Liver (tissue), 3 donors: Measurements from ENCODE around the gene SMYD3.

Experiments
- GABPA ChIP-seq, 2 donors: IDR thresholded peaks in 1 of 2; conservative IDR thresholded peaks in 1 of 2; 2 replicates each; pipeline ENCODE4 v1.6.1; 2016; ENCODE audit warnings: antibody characterized with exemption in 2 of 2, mild to moderate bottlenecking in 1 of 2, moderate library complexity in 1 of 2
- JUND ChIP-seq, 2 donors: IDR thresholded peaks; 2 replicates each; pipeline ENCODE4 v1.6.1; 2016; ENCODE audit warnings: antibody characterized with exemption in 2 of 2
- MAX ChIP-seq: IDR thresholded peaks from 2 replicates; pipeline ENCODE4 v1.6.1; 2016; ENCODE audit warnings: antibody characterized with exemption
- RAD21 ChIP-seq, 2 donors: IDR thresholded peaks; 2 replicates each; pipeline ENCODE4 v1.6.1; 2016; ENCODE audit warnings: antibody characterized with exemption in 2 of 2, mild to moderate bottlenecking in 2 of 2
- REST ChIP-seq: IDR thresholded peaks from 2 replicates; pipeline ENCODE4 v1.6.1; 2016; ENCODE audit warnings: antibody characterized with exemption, mild to moderate bottlenecking
- RXRA ChIP-seq, 2 donors: IDR thresholded peaks; 2 replicates each; pipeline ENCODE4 v1.6.1; 2017 to 2018; ENCODE audit warnings: antibody characterized with exemption in 2 of 2, mild to moderate bottlenecking in 1 of 2
- TAF1 ChIP-seq: conservative IDR thresholded peaks from 2 replicates; pipeline ENCODE4 v1.6.1; 2016; ENCODE audit warnings: antibody characterized with exemption, mild to moderate bottlenecking
- YY1 ChIP-seq: IDR thresholded peaks from 2 replicates; pipeline ENCODE4 v1.6.1; 2016; ENCODE audit warnings: antibody characterized with exemption, mild to moderate bottlenecking
- TF ChIP-seq, protein P1 (sequence below): fragments of 150-350 bp; IDR thresholded peaks from 2 replicates; pipeline ENCODE4 v1.5.1; 2017; ENCODE audit warnings: improper control_type of control experiment, low read depth, low read length; ENCODE audit not compliant: missing input control
- TF ChIP-seq, protein P2 (sequence below): IDR thresholded peaks from 2 replicates; pipeline ENCODE4 v1.6.1; 2016; ENCODE audit warnings: antibody characterized with exemption
- TF ChIP-seq, protein P3 (sequence below): IDR thresholded peaks from 2 replicates; pipeline ENCODE4 v1.6.1; 2016; ENCODE audit warnings: antibody characterized with exemption
- donor health status: healthy.
- donor health status: healthy.

DNA sequence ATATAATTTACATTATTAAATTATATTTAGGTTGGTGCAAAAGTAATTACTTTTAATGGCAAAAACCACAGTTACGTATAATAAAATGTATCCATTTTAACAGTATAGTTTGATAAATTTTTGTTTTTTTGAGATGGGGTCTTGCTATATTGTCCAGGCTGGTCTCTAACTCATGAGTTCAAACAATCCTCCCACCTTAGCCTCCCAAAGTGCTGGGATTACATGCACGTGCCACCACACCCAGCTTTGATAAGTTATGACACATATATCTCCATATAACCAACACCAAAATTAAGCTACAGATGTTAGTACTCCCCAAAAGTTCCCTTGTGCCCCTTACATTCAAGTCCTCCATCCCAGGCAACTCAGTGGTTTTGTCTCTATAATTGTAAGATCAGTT lies 163.1 kb downstream of the SMYD3 start:
- TF ChIP-seq MAX (no peak), RAD21 (IDR thresholded peaks at IDR 0.05) (no peak), TAF1 (no peak), GABPA (IDR thresholded peaks at IDR 0.05 in 1 of 2, conservative IDR thresholded peaks at IDR 0.05 in 1 of 2) (no peak), JUND (IDR thresholded peaks at IDR 0.05) (no peak), YY1 (no peak), RXRA (IDR thresholded peaks at IDR 0.05) (no peak), REST (no peak)
- TF ChIP-seq, protein P1, sequence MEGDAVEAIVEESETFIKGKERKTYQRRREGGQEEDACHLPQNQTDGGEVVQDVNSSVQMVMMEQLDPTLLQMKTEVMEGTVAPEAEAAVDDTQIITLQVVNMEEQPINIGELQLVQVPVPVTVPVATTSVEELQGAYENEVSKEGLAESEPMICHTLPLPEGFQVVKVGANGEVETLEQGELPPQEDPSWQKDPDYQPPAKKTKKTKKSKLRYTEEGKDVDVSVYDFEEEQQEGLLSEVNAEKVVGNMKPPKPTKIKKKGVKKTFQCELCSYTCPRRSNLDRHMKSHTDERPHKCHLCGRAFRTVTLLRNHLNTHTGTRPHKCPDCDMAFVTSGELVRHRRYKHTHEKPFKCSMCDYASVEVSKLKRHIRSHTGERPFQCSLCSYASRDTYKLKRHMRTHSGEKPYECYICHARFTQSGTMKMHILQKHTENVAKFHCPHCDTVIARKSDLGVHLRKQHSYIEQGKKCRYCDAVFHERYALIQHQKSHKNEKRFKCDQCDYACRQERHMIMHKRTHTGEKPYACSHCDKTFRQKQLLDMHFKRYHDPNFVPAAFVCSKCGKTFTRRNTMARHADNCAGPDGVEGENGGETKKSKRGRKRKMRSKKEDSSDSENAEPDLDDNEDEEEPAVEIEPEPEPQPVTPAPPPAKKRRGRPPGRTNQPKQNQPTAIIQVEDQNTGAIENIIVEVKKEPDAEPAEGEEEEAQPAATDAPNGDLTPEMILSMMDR: no peak
- TF ChIP-seq, protein P2, sequence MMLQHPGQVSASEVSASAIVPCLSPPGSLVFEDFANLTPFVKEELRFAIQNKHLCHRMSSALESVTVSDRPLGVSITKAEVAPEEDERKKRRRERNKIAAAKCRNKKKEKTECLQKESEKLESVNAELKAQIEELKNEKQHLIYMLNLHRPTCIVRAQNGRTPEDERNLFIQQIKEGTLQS: no peak
- TF ChIP-seq, protein P3, sequence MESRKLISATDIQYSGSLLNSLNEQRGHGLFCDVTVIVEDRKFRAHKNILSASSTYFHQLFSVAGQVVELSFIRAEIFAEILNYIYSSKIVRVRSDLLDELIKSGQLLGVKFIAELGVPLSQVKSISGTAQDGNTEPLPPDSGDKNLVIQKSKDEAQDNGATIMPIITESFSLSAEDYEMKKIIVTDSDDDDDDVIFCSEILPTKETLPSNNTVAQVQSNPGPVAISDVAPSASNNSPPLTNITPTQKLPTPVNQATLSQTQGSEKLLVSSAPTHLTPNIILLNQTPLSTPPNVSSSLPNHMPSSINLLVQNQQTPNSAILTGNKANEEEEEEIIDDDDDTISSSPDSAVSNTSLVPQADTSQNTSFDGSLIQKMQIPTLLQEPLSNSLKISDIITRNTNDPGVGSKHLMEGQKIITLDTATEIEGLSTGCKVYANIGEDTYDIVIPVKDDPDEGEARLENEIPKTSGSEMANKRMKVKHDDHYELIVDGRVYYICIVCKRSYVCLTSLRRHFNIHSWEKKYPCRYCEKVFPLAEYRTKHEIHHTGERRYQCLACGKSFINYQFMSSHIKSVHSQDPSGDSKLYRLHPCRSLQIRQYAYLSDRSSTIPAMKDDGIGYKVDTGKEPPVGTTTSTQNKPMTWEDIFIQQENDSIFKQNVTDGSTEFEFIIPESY: no peak
